ENCODE data around the gene SP110.
"Not testable (repeated sequence)": the region's sequence is repeated elsewhere in the genome, so short reads cannot be mapped to it uniquely, and the experiment has no call there.

SP110 gene

DNA sequence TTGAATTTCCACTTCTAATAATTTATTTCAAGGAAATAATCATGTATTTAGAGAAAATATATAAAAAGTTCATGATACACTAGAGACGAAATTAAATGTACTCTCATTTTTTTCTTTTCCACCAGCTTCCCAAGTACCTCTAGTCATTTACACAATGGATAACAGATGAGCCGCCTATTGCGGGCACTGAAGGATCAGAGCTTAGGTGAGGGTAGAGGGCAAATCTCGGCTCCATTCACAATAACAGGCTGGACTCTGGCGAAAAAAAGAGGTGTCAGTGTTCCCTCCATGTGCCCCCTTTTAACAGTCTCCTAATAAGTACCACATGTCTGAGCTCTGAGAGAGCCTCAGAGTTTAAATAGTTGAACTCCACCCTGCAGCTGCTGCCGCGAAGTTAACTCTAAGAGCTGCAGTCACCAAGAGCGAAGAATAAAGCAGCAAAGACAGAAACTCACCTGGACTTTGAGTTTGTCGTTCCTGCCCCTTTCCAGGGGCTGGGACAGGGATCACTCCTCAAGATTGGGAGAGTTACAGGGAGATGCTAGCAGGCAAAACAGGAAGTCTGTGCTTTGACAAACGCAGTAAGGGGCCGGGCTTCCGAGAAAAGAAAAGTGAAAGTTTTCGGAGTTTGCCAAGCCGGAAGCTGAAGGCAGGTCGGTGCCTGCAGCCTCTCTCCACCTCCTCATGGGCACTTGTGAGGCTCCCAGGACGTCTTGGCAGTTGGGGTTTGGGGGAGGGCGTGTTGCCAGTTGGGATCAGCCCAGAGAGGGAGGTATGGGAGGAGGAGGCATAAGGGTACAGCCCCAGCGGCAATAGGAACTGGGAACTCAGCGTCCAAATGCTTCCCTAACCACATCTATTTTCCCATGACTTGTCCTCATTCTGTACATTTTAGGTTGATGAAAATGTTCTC is at the start of gene SP110:
TSS of gene SP110 (minus strand) at position 566 of the 913 bp plus-strand sequence. CDS start 3,057 bp downstream, outside the sequence.
- peak; percentile 41 to 77 for DNase-seq (ENCODE audit: low read depth in 1 of 2, low spot score in 1 of 2)

- no peak for DNase-seq (ENCODE audit: low read depth in 1 of 2, low spot score in 1 of 2)
Observed at GRCh38 chr2:230268606-230269243, 48.9 kb upstream of the SP110 start.

GRCh38 chr2:230267556-230267955 is 47.8 kb upstream of the SP110 start:
- DNase-seq (ENCODE audit: low read depth in 1 of 2, low spot score in 1 of 2): no peak

- no peak for DNase-seq (ENCODE audit: low read depth in 1 of 2, low spot score in 1 of 2)
Observed at GRCh38 chr2:230267059-230267458, 47.3 kb upstream of the SP110 start.

GRCh38 chr2:230266638-230267037 is 46.9 kb upstream of the SP110 start:
- DNase-seq (ENCODE audit: low read depth in 1 of 2, low spot score in 1 of 2): no peak

- not testable (repeated sequence) for DNase-seq (ENCODE audit: low read depth in 1 of 2, low spot score in 1 of 2)
Observed at GRCh38 chr2:230264945-230265344, 45.2 kb upstream of the SP110 start.

- DNase-seq (ENCODE audit: low read depth in 1 of 2, low spot score in 1 of 2): no peak
Observed at GRCh38 chr2:230262246-230262645, 42.5 kb upstream of the SP110 start.

- DNase-seq (ENCODE audit: low read depth in 1 of 2, low spot score in 1 of 2): no peak
Observed at GRCh38 chr2:230258483-230258882, 38.7 kb upstream of the SP110 start.

- DNase-seq (ENCODE audit: low read depth in 1 of 2, low spot score in 1 of 2): no peak
Observed at GRCh38 chr2:230256733-230257332, 37.0 kb upstream of the SP110 start.

DNA sequence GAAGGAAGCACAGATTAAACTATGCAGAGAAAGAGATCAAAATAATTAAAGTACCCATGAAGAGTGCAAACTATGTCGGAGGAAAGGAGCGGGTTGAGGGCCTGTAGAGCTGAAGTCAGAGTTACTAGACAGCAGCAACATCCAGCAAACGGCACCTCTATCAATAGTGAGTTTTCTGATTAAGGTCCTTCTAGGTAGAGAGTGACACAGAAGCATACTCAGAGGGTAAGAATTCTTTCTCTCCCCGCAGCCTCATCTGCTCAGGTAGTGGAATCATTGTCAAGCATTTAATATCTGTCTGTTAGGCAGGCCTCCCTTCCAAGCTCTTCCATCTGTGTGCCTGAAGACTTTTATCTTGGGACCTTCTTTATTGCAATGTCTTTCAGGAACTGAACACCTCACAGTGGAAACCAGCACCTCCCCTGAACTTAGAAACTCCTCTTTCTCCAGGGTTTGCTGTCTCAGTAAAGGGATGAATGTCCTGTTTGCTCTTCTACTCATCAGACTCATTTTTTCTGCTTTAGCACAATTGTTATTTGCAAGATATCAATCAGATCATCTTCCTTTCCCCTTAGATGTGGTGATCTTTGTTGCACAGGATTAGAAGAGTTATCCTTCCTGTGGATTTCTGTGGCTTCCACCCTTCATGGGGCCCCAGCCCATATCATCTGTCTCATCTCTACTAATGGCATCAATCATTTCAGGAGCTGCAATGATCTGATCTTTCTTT is 34.5 kb upstream of the SP110 start:
- DNase-seq (ENCODE audit: low read depth in 1 of 2, low spot score in 1 of 2): no peak

- DNase-seq (ENCODE audit: low read depth in 1 of 2, low spot score in 1 of 2): no peak
Observed at GRCh38 chr2:230250231-230250630, 30.4 kb upstream of the SP110 start.

GRCh38 chr2:230246206-230246605 is 26.4 kb upstream of the SP110 start:
- no peak for DNase-seq (ENCODE audit: low read depth in 1 of 2, low spot score in 1 of 2)

DNA sequence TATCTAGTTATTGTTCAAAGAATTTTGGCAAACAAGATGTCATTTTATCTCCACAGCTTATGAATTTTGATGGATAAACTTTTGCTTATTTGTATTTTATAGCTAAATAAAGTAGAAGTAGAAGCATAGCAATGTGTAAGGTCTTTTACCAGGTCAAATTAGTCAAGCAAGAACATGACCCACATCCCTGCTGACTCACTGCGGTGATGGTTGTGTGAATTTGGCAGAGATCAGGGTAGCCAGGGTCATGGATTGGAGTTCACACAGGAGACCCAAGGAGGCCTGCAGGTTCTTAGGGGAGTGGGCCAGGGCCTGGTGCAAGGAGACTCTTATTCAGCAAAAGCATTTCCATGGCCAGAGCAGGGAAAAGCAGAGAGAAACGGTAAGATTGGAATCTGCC is 24.4 kb upstream of the SP110 start:
- no peak for DNase-seq (ENCODE audit: low read depth in 1 of 2, low spot score in 1 of 2)

DNA sequence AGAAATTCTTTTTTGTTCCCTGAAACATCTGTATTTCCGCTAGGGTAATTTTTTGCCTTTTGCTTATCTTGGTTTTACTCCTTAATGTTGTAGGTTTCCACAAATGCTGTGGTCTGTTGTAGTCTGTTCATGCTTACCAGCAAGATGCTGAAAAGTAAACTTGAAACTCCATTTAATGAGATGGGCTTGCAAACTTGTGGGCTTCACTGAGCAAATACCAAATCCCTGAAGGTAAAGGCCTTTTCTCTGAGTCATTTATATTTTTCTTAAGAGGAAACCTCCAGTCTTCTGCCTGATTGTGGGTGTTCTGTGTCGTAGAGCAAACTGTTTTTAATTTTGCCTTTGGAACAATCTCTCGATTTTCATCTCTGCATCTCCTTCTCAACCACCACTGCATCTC is 15.1 kb upstream of the SP110 start:
- DNase-seq (ENCODE audit: low read depth in 1 of 2, low spot score in 1 of 2): no peak

DNA sequence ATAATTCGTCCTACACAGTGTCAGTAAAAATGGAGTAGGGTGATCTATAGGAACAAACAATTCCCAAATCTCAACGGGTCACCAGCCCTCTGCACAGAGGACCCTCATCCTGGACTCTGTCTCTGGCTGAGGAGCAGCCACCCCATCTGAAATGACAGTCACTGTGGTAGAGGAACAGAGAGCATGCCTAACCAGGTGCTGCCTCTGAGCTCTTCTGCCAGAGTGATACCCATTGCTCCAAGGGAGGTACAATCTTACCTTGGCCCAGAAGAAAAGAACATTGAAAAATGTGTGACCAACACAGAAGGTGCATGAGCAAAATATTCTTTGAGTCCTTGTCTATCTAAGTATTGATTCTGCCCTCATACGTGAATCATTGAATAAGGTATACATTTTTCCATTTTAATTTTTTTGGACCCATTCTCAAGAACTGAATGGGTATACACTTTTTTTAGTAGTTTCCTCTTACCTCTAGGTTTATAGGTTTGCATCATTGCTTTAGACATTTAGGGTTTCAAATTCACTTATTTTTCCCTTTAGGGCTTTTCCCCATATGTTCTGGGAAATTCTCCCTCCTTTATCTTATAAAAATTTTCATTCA is 14.4 kb upstream of the SP110 start:
- no peak for DNase-seq (ENCODE audit: low read depth in 1 of 2, low spot score in 1 of 2)

DNA sequence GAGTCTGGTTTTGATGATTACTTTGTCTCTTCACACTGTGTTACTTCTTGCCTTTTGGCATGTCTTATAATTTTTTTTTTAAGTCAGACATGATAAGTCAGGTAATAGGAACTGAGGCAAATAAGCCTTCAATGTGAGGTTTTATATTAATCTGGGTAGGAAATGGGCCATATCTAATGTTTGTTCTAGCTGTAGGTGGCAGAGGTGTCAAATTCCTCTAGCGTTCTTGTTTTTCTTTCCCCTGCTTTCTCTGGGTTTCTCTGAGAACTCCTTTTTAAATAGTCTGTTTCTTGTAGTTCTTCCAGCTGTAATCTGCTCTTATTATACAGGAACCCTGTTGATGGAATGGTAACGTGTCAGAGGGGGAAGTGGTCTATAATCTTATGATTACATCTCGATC is 11.5 kb upstream of the SP110 start:
- no peak for DNase-seq (ENCODE audit: low read depth in 1 of 2, low spot score in 1 of 2)

DNA sequence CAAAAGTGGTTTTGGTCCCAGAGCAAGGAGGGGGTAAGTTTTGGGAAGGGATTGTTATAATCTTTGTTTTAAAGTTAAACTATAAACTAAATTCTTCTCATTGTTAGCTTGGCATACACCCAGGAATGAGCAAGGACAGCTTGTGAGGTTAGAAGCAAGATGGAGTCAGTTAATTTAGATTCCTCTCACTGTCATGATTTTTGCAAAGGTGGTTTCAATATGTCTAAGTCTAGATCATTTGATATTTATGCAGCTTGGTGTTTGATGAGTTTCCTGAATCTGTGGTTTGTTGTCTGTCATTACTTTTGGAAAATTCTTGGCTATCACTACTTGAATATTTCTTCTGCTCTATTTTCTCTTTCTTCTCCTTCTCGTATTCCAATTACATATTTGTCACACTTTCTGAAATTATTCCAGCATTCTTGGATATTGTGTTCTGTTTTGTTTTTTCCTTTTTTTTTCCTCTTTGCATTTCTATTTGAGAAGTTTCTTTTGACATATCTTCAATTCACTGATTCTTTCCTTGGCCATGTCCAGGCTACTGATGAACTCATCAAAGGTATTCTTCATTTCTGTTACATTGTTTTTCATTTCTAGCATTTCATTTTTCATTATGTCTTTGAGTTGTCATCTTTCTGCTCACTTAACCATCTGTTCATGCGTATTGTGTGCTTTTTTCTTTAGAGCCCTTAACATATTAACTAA is 10.9 kb upstream of the SP110 start:
- DNase-seq (ENCODE audit: low read depth in 1 of 2, low spot score in 1 of 2): no peak

DNA sequence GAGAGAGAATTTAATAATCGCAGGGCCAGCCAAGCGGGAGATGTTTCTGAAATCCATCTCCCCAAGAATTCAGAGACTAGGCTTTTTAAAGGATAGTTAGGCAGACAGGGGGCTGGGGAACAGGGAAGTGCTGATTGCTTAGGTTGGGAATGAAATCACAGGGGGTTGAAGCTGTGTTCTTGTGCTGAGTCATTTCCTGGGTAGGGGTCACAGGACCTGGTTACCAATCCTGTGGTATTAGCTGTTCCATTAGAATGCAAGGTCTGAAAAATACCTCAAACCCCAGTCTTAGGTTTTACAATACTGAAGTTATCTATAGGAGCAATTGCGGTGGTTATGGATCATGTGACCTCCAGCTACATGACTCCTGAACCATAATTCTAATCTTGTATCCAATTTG is 10.3 kb upstream of the SP110 start:
- no peak for DNase-seq (ENCODE audit: low read depth in 1 of 2, low spot score in 1 of 2)

- DNase-seq (ENCODE audit: low read depth in 1 of 2, low spot score in 1 of 2): no peak
Observed at GRCh38 chr2:230227216-230227615, 7.4 kb upstream of the SP110 start.

DNA sequence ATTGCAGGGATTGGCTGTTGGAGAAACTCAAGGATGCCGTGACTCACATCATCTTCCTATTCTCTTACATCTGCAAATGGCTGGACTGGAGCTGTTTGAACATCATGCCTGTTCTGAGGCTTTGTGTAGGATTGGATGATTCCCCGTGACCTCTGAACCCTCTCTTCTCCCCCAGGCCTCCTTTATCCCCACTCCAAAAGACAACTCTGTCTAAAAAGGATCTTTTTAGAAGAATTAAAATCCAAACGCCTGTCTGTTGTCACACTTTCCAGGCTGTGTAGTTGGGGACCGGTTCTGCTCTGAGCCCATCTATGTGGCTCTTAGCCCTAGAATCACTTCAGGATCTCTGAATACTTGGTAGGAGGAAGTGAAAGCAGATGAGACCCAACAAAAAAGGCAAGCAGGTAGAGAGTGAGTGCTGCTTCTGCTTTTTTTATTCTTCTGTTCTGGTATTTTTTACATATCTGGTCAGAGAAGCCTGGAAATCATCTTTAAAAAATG is 6.3 kb upstream of the SP110 start:
- DNase-seq (ENCODE audit: low read depth in 1 of 2, low spot score in 1 of 2): no peak

All from activated CD4-positive, alpha-beta T cell treated with anti-CD3 and anti-CD28 coated beads, Interleukin-2, amount 50 U/mL, for 24 hours (primary cell).